Mucosa of rectum (tissue), 2 donors: ENCODE results near the gene SYNPR.

Source experiments
- H3K27ac ChIP-seq, 2 donors: one replicate each; pipeline ENCODE4 v1.7.0; 2013; ENCODE audit warnings: inconsistent platforms in 2 of 2, low read depth in 2 of 2, low read length in 2 of 2
- H3K27me3 ChIP-seq, 2 donors: one replicate each; pipeline ENCODE4 v1.7.0; 2013; ENCODE audit warnings: low read length in 2 of 2; ENCODE audit not compliant: control insufficient read depth in 2 of 2, insufficient read depth in 2 of 2
- H3K36me3 ChIP-seq, 2 donors: one replicate each; pipeline ENCODE4 v1.7.0; 2013; ENCODE audit warnings: low read length in 2 of 2; ENCODE audit not compliant: control insufficient read depth in 2 of 2, insufficient read depth in 2 of 2
- H3K4me1 ChIP-seq, 2 donors: one replicate each; pipeline ENCODE4 v1.7.0; 2013; ENCODE audit warnings: low read length in 2 of 2, mild to moderate bottlenecking in 1 of 2; ENCODE audit not compliant: control insufficient read depth in 2 of 2, insufficient read depth in 2 of 2
- H3K4me3 ChIP-seq, 2 donors: one replicate each; pipeline ENCODE4 v1.7.0; 2013; ENCODE audit warnings: low read length in 2 of 2
- H3K9ac ChIP-seq, 2 donors: one replicate each; pipeline ENCODE4 v1.7.0; 2013; ENCODE audit warnings: low read length in 2 of 2, low read depth in 1 of 2, mild to moderate bottlenecking in 1 of 2
- H3K9me3 ChIP-seq, 2 donors: one replicate each; pipeline ENCODE4 v1.7.0; 2013; ENCODE audit warnings: low read length in 2 of 2; ENCODE audit not compliant: control insufficient read depth in 2 of 2
- donor health status: healthy.
- donor health status: Normal muscosa, but diverticular disease.

The SYNPR gene

GRCh38 chr3:63278171-63279004 is at the start of gene SYNPR:
Gene SYNPR, plus strand, starts transcription at chr3:63278308.
- Histone ChIP-seq H3K27ac (no peak within 1 kb of the TSS), H3K27me3 (peaks cover 11 to 22% of the 10 kb centered on the region in 2 donors), H3K4me1 (no peaks in the 10 kb centered on the region), H3K9ac (no peak within 1 kb of the TSS), H3K9me3 (no peaks in the 10 kb centered on the region), H3K4me3 (no peak within 1 kb of the TSS), H3K36me3 (no peaks in the 10 kb centered on the region)

GRCh38 chr3:63228677-63229076 is 49.4 kb upstream of the SYNPR start:
- no peaks in the 10 kb centered on the region for H3K27me3 ChIP-seq
- no peaks in the 10 kb centered on the region for H3K36me3 ChIP-seq
- H3K4me1 ChIP-seq, result no peaks in the 10 kb centered on the region
- no peak overlapping the region for H3K4me3 ChIP-seq
- H3K9me3 ChIP-seq, result no peaks in the 10 kb centered on the region
- H3K27ac ChIP-seq, result no peak overlapping the region
- no peak overlapping the region for H3K9ac ChIP-seq

GRCh38 chr3:63230146-63230545 is 48.0 kb upstream of the SYNPR start:
- Histone ChIP-seq H3K4me3 (no peak overlapping the region), H3K9me3 (no peaks in the 10 kb centered on the region), H3K9ac (no peak overlapping the region), H3K36me3 (no peaks in the 10 kb centered on the region), H3K27me3 (no peaks in the 10 kb centered on the region), H3K4me1 (no peaks in the 10 kb centered on the region), H3K27ac (no peak overlapping the region)

GRCh38 chr3:63231643-63232042 is 46.5 kb upstream of the SYNPR start:
- Histone ChIP-seq H3K9ac (no peak overlapping the region), H3K27me3 (no peaks in the 10 kb centered on the region), H3K36me3 (no peaks in the 10 kb centered on the region), H3K27ac (no peak overlapping the region), H3K4me1 (no peaks in the 10 kb centered on the region), H3K9me3 (no peaks in the 10 kb centered on the region), H3K4me3 (no peak overlapping the region)

- no peak overlapping the region for H3K9ac ChIP-seq
- no peaks in the 10 kb centered on the region for H3K27me3 ChIP-seq
- H3K27ac ChIP-seq, result no peak overlapping the region
- H3K4me3 ChIP-seq, result no peak overlapping the region
- no peaks in the 10 kb centered on the region for H3K9me3 ChIP-seq
- H3K36me3 ChIP-seq, result no peaks in the 10 kb centered on the region
- no peaks in the 10 kb centered on the region for H3K4me1 ChIP-seq
Measured at GRCh38 chr3:63232764-63233396, 45.2 kb upstream of the SYNPR start.

GRCh38 chr3:63240381-63240902 is 37.7 kb upstream of the SYNPR start:
- Histone ChIP-seq H3K36me3 (no peaks in the 10 kb centered on the region), H3K9ac (no peak overlapping the region), H3K27ac (no peak overlapping the region), H3K9me3 (no peaks in the 10 kb centered on the region), H3K4me3 (no peak overlapping the region), H3K27me3 (no peaks in the 10 kb centered on the region), H3K4me1 (no peaks in the 10 kb centered on the region)

GRCh38 chr3:63242124-63242523 is 36.0 kb upstream of the SYNPR start:
- Histone ChIP-seq H3K9ac (no peak overlapping the region), H3K27me3 (no peaks in the 10 kb centered on the region), H3K9me3 (no peaks in the 10 kb centered on the region)

GRCh38 chr3:63244486-63244885 is 33.6 kb upstream of the SYNPR start:
- Histone ChIP-seq H3K36me3 (no peaks in the 10 kb centered on the region), H3K27me3 (no peaks in the 10 kb centered on the region), H3K9me3 (no peaks in the 10 kb centered on the region), H3K27ac (no peak overlapping the region), H3K9ac (no peak overlapping the region), H3K4me3 (no peak overlapping the region), H3K4me1 (no peaks in the 10 kb centered on the region)

More at GRCh38 chr3:63242124-63242523, 36.0 kb upstream of the SYNPR start:
- H3K4me1 ChIP-seq, result no peaks in the 10 kb centered on the region
- H3K4me3 ChIP-seq, result no peak overlapping the region
- H3K36me3 ChIP-seq, result no peaks in the 10 kb centered on the region
- H3K27ac ChIP-seq, result no peak overlapping the region

GRCh38 chr3:63245726-63246241 is 32.3 kb upstream of the SYNPR start:
- no peak overlapping the region for H3K4me3 ChIP-seq

GRCh38 chr3:63248015-63248414 is 30.1 kb upstream of the SYNPR start:
- no peaks in the 10 kb centered on the region for H3K27me3 ChIP-seq
- H3K9ac ChIP-seq, result no peak overlapping the region
- H3K4me3 ChIP-seq, result no peak overlapping the region
- no peaks in the 10 kb centered on the region for H3K36me3 ChIP-seq
- H3K27ac ChIP-seq, result no peak overlapping the region
- H3K4me1 ChIP-seq, result no peaks in the 10 kb centered on the region
- no peaks in the 10 kb centered on the region for H3K9me3 ChIP-seq

More at GRCh38 chr3:63245726-63246241, 32.3 kb upstream of the SYNPR start:
- Histone ChIP-seq H3K9me3 (no peaks in the 10 kb centered on the region), H3K27me3 (no peaks in the 10 kb centered on the region), H3K36me3 (no peaks in the 10 kb centered on the region), H3K4me1 (no peaks in the 10 kb centered on the region), H3K9ac (no peak overlapping the region), H3K27ac (no peak overlapping the region)
